ENCODE results near the gene BGN.

Gene BGN

GRCh38 chrX:153537080-153537479 lies 42.3 kb downstream of the BGN start:
- DNase-seq = peak; percentile 63

GRCh38 chrX:153537526-153538295 lies 42.9 kb downstream of the BGN start:
- DNase-seq = peak; percentile 74

GRCh38 chrX:153538424-153538823 lies 43.6 kb downstream of the BGN start:
- no peak for DNase-seq

- peak; percentile 40 for DNase-seq
Observed at GRCh38 chrX:153539171-153539978, 44.6 kb downstream of the BGN start.

- no peak for DNase-seq
Observed at GRCh38 chrX:153539979-153540358, 45.2 kb downstream of the BGN start.

- no peak for DNase-seq
Observed at GRCh38 chrX:153544727-153545126, 49.9 kb downstream of the BGN start.

- no peak for DNase-seq
Observed at GRCh38 chrX:153546386-153546785, 51.6 kb downstream of the BGN start.

- DNase-seq = no peak
Observed at GRCh38 chrX:153547195-153547594, 52.4 kb downstream of the BGN start.

- no peak for DNase-seq
Observed at GRCh38 chrX:153549231-153549630, 54.5 kb downstream of the BGN start.

GRCh38 chrX:153549807-153550206 lies 55.0 kb downstream of the BGN start:
- no peak for DNase-seq

- no peak for DNase-seq
Observed at GRCh38 chrX:153551135-153551534, 56.4 kb downstream of the BGN start.

- peak; percentile 20 for DNase-seq
Observed at GRCh38 chrX:153554519-153555167, 59.9 kb downstream of the BGN start.

- no peak for DNase-seq
Observed at GRCh38 chrX:153556767-153557166, 62.0 kb downstream of the BGN start.

GRCh38 chrX:153557618-153558355 lies 63.0 kb downstream of the BGN start:
- no peak for DNase-seq
